GM10266 (cell line): ENCODE results near the gene SORL1.

ENCODE experiments used
- DNase-seq: peaks from one replicate; pipeline ENCODE4 v3.0.0; 2012; ENCODE audit errors: extremely low spot score
- TF ChIP-seq, protein P1 (sequence below): IDR thresholded peaks from 2 replicates; pipeline ENCODE4 v1.5.1; 2012; ENCODE audit warnings: mild to moderate bottlenecking, low read depth; ENCODE audit not compliant: control insufficient read depth, insufficient read depth; ENCODE audit errors: missing control alignments

The SORL1 gene

DNA sequence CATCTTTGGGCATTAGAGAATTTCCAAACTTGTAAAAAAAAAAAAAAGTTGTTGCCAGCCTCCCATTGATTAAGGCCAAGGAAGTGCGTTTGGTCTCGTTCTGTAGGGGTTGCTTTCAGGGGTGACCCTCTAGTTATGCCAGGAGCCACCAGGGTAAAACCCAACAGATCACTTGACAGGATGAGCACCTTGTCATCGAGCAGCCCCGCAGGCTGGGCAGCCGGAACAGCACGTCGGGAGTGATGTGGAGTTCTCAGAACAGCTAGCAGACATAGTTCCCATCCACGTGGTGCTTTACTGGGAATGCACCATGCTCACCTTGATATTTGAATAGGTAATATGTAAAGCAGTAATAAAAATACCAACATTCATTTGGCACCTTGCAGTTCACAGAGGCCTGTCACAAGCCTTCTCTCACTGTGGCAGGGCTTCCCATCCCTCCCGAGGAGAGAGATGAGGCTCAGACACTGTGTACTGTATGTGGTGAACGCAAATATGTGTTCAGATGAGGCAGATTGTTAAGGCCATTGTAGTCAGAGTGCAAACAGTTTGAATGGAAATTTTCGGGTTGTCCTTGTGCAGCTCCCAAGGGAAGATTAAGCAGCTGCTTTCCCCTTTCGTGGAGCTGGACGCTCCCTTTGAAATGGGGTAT is 71.6 kb downstream of the SORL1 start:
- DNase-seq: no peak
- TF ChIP-seq, protein P1, sequence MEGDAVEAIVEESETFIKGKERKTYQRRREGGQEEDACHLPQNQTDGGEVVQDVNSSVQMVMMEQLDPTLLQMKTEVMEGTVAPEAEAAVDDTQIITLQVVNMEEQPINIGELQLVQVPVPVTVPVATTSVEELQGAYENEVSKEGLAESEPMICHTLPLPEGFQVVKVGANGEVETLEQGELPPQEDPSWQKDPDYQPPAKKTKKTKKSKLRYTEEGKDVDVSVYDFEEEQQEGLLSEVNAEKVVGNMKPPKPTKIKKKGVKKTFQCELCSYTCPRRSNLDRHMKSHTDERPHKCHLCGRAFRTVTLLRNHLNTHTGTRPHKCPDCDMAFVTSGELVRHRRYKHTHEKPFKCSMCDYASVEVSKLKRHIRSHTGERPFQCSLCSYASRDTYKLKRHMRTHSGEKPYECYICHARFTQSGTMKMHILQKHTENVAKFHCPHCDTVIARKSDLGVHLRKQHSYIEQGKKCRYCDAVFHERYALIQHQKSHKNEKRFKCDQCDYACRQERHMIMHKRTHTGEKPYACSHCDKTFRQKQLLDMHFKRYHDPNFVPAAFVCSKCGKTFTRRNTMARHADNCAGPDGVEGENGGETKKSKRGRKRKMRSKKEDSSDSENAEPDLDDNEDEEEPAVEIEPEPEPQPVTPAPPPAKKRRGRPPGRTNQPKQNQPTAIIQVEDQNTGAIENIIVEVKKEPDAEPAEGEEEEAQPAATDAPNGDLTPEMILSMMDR: no peak

DNA sequence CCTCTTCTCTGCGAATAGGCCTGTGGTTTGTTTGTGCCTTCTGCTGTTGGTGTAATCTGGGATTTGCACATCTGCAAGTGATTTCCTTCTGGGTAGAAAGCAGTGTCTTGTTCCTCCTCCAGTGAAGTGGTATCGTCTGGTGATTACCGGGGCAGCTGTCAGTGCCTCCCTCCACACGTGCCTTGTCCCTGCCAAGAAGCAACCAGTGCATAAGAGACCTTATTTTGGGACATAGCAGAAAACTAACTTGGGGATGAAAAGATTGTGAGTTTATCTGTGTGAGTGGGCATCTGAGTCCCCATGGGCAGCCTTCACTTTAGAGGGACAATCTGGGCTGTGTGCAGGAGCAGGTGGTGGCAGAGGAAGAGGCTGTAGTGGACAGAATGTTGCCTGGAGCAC is 72.1 kb downstream of the SORL1 start:
- TF ChIP-seq, protein P1: no peak
- no peak for DNase-seq

DNA sequence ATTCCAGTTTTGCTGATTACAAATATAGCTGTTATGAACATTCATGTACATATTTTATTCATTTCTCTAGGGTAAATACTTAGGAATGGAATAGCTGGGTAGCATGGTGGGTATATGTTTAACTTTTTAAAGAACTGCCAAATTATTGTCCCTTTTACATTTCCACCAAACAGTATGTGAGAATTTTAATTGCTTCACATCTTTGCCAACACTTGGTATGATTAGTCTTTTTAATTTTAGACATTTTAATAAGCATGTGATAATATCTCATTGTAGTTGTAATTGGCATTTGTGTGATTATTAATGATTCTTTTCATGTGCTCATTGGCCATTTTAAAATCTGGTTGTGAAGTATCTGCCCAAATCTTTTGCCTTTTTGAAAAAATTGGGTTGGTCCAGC is 73.3 kb downstream of the SORL1 start:
- DNase-seq: no peak
- TF ChIP-seq, protein P1: no peak

DNA sequence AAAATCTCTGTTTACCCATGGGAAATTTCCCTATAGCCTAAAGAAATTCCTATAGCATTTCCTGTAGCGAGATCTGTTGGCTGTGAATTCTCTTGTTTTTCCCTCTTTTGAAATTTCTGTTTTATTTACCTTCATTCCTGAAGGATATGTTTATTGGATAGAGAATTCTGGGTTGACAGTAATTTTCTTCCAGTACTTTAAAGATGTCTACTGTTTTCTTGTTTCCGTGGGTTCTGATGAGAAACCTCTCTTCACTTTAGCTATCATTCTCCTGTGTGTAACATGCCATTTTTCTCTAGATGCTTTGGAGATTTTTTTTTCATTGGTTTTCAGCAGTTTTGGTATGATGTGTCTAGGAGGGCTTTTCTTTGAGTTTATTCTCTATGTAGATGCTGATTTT is 78.1 kb downstream of the SORL1 start:
- TF ChIP-seq, protein P1: no peak
- DNase-seq: no peak

DNA sequence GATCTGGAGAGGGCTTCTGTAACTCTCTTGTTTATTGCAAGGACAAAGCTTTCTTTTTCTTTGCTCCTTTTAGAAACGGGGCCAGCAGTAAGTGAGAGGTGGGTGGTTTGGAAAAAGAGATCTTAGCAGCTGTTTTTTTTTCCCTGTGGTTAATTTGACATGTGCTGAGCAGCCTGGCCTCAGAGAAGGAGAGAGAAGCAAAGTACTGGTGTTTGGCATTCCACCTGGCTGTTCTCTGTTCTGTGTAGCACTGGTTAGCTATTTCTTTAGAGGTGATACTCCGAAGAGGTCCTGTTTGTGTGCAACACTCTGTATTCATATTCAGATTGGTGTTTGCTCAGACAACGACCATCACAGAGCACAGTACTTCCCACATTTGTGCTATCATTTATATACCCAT is 81.5 kb downstream of the SORL1 start:
- no peak for DNase-seq

DNA sequence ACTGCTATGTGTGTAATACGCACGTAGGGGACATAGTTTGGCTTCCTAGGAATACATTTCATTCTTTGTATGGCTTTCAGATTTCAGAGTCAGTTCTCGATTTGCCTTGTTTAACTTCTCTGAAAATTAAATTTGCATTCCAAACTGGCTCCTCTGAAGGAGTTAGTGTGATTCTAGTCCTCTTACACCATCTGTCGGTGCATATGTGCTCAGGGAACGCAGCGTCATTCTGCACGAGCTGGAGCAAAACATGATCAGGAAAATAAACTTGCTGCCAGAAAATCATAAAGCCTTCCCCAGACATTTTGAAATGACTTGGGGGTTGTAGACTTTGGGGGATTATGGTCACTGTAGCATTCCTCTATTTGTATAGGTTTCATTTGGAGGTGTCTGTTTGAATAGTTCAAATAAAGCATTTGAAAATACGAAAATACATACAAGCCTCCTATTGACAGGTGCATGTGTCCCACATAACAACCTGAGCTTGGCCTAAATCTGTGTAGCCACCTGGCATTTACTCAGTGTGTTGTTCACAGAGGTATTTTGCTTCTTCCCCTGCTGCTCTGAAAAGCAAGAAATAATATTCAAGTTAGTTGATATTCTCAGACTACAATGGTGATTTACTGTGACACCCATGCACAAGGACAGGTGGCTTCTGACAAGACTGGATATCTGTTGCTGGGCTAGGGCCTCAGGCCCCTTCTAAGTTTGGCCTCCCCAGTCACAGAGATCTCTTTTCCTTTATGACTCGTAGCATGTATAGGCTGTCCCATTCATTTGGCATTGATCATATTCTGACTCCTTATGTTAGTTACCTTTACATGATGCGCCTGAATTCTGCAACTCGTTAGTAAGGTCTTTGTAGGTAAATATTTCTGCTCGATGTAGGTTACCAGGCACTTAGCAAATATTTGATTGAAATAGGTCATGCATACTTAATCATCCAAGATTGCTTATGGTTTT is 82.3 kb downstream of the SORL1 start:
- DNase-seq: no peak
- TF ChIP-seq, protein P1: no peak

More for the DNA sequence above, 81.5 kb downstream of the SORL1 start:
- TF ChIP-seq, protein P1: no peak
